MV-4-11 (cell line): ENCODE results near the gene GNB3.
A peak's percentile ranks its signal among the peaks of the same experiment; 100 is the strongest.

Experiments
- DNase-seq: peaks from one replicate; lab custom pipeline; 2025; lab: John Stamatoyannopoulos, UW

GNB3 gene

DNA sequence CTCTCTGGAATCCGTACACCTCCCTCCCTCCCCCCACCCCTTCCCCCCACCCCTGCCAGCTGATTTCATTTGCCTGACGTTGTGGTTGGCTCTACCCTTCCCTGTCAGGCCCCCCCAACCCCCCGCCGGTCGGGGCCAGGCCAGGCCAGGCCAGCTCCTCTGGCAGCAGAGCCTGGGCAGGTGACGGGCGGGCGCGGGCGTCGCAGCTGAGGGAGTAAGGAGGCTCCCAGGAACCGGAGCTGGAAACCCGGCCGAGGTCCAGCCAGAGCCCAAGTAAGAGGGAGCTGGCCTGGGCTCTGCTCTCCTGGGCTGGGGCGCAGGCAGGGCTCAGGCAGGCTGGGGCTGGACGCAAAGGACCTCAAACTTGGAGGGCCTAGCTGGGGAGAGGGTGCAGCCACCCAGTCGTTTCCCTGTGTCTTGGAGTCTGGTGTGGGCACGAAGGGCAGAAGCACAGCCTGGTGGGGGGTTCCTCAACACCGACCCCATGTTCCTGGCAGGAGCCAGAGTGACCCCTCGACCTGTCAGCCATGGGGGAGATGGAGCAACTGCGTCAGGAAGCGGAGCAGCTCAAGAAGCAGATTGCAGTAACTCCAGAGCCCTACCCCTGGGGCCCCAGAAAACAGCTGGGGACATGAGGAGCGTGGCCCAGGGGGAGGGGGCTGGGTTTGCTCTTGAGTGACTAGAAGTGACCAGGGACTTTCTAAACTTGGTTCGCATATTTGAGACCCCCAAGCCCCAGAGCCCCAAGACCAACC is at the start of gene GNB3:
TSS of gene GNB3 (plus strand) at position 165 of the 755 bp plus-strand sequence. CDS start at position 528, 363 bp downstream.
- DNase-seq = no peak

DNA sequence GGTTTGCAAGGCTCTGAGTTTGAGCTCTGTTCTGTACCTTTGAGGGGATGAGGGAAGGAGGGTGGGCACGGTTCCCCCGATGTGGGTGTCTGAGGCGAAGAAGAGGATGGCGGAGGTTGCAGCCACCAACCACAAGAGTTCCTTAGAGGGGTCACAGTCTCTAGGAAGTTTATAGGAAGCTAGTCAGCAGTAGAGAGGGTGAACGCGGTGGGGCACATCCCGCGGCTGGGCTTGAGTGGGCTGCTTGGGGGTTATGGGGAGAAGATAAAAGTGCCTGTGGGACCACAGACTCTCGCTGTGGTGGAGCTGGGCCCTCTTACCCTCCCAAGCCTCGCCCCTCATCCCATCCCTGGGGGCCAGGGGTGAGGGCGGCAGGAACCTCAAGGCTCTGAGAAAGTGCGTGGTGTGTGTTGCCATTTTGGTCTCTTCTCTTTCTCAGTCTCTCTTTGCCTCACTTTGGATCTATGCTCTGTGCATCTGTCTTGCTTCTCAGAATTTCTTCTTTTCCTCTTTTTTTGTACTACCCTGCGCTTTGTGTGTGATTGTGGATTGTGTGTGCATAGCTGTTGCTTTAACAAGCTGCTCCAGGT is 48.7 kb upstream of the GNB3 start:
- DNase-seq = peak; percentile 54

DNA sequence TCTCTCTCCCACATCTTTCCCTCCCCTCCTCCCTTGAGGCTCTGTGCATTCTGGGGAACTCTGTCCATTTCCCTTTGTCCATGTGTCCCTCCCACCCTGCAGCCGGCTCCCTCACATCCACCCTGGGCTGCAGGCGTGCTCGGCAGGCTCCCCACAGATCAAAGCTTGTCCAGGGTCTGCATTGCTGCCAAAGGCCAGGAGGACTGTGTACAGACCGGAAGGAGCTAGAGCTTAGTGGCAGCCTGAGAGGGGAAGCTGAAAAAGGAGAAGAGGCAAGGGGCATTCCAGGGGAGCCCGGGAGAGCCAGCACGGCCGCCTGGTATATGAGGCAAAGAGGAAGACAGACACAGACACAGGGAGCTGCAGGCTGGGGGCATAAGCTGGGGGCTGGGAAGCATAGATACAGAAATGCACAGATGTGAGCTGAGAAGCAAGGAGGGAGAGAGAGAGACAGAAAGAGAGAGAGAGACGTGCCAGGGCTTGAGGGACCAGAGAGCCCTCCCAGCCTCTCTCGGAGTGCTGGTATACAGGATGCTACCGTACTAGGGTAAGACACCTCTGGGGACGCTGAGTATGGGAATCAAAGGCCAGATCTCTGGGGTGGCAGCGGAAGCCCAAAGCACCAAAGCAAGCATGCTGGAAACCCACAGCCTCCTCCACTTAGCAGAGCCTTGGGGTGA is 48.1 kb upstream of the GNB3 start:
- DNase-seq = peak; percentile 85

DNA sequence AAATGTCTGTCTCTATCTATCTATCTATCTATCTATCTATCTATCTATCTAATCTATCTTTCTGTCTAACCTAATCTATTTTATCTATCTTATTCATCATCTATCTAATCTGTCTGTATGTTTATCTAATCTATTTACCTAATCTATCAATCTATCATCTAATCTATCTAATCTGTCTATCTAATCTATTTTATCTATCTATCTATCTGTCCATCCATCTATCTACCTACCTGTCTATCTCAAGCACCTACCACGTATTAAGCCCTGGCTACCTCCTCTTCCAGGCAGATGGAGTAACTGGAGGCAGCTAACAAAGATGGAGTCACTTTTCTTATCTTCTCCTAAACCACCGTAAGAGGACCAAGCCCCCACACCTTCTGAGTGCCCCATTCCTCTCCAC is 45.6 kb upstream of the GNB3 start:
- DNase-seq = no peak

DNA sequence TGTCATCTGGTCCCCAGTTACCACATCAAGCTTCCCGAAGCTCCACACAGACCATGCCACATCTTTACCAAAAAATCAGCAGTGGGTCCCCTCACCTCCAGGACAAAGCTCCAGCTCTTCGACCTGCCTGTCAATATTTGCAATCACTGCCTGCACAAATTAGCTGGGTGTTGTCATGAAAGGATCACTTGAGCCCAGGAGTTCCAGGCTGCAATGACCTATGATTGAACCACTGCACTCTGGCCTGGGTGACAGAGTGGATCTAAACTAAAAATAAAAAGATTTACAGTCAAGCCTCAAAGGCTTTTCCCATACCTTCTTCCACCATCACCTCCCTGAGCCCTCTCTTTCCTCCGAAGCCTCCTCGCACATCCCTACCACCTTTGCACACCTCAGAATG is 44.1 kb upstream of the GNB3 start:
- no peak for DNase-seq

DNA sequence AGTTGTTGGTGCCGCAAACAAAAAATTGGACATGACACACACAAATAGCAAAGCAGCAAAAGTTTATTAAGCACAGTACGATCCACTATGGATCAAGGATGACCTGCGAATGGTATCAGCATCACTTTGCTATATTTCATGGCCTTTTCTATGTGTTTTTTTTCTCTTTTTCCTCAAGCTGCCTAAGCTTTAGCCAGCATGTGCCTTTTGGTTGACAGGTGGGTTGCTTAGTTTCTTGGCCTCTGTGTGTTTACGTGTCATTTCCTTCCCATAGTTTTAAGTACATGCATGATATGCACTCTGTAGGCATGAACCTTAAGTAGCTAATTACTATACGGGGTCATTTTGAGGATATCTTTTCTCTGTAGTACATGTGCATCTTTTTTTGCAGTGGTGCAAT is 41.6 kb upstream of the GNB3 start:
- no peak for DNase-seq

DNA sequence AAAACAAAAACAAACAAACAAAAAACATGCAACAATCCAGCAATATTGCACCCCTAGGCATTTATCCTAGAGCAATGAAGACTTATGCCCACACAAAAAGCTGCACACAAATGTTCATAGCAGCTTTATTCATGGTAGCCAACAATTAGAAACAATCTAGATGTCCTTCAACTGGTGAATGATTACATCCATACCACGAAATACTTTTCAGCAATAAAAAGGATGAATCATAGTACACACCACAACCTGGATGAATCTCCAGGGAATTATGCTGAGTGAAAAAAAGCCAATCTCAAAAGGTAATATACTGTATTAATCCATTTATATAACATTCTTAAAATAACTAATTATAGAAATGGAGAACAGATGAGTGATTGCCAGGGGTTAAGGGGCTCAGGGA is 33.6 kb upstream of the GNB3 start:
- DNase-seq = no peak

DNA sequence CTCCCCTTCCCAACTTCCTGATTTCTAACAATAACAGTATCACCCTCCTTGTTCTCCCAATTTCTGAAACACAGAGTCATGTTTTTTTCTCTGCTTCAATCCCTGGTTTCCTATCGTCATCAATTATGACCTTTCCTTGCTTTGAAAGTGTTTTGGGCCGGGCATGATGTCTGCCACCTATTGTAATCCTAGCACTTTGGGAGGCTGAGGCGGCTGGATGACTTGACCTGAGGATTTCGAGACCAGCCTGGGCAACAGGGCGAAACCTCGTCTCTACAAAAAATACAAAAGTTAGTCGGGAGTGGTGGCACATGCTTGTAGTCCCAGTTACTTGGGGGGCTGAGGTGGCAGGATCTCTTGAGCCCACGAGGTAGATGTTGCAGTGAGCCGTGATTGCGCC is 31.7 kb upstream of the GNB3 start:
- no peak for DNase-seq

DNA sequence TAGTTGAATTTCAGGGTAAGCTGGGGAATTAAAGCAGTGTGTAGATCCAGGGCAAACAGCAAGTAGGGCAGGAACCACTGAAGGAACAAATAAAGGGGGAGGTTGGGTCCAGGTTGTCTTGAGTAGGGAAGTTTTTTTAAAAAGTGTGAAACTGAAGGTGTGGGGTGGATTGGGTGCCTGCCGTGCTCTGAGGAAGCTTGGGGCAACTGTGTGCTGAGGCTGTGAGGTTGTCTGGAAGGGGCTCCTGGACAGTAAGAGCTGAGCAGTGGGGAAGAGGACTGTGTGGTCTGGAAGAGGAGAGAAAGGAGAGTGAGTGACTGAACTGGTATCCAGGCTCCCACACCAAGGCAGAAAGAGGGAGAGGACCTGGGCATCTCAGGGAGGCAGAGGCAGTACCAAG is 30.0 kb upstream of the GNB3 start:
- no peak for DNase-seq

DNA sequence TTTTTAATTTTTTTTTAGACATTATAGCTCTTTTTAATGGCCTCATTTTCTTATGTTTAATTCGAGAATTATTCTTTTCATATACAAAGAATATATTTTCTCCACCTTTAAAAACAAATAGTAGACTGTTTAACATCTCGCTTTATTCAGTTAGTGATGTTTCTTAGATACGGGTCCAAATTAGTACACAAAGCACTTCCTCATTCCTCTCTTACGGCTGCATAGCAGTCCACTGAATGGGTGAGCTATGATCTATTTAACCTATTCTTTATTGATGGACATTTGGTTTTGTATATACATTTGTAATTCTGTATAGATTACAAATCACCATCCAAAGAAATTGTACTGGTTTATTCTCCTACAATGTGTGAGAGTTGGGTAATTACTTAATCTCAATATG is 27.4 kb upstream of the GNB3 start:
- DNase-seq = peak; percentile 25

DNA sequence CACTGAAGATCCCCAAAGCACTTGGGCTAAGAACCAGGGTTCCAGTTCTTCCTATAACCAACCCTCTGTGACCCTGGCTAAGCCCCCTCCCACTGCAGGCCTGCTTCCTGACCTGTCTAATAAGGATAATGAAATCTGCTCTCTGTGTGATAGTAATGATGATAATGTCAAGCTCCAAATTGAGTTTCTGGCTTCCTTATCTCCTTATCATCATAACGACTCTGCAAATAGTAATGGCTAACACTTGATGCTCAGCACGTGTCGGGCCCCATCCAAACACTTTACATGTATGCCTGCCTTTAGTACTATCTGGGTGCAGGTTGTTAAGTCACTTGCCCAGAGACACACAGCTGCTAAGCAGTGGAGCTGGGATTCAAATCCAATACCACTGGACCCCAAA is 24.1 kb upstream of the GNB3 start:
- no peak for DNase-seq

DNA sequence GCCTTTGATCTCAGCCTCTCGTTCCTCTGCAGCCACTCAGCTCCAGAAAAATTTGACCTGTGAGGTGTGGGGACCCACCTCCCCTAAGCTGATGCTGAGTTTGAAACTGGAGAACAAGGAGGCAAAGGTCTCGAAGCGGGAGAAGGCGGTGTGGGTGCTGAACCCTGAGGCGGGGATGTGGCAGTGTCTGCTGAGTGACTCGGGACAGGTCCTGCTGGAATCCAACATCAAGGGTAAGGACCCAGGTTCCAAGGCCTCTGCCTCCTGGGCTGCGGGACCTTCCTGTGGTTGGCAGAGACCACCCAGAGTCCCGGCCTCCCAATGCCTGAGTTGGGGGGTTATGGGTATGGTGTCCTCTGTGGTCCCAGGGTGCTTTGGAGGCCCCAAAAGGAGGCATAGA is 23.6 kb upstream of the GNB3 start:
- no peak for DNase-seq

DNA sequence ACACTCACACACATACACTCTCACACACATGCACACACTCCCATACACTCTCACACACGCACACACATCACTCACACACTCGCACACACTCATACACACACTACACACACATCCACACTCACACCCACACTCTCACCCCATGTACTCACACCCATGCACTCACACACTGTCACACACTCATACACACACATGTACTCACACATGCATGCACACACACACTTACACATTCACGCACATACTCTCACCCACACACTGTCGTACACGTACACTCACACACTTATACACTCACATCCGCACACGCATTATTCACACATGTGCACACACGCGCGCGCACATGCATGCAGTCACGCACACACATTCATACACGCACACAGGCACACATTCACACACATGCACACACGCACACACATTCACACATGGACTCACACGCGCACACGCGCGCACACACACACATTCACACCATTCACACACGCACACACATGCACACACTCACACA is 23.0 kb upstream of the GNB3 start:
- no peak for DNase-seq

DNA sequence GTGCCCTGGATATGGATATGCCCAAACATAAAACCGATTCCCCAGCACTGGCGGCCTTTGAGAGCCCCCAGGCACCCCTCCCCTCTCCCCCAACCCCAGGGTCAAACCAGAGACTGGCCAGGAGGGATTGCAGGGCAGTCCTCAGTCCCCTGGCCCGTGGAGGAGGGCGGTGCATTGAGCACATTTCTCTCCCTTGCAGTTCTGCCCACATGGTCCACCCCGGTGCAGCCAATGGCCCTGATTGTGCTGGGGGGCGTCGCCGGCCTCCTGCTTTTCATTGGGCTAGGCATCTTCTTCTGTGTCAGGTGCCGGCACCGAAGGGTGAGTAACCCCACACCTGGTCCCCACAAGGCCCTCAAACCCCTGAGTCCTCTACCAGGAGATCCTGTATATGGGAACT is 22.5 kb upstream of the GNB3 start:
- DNase-seq = no peak

DNA sequence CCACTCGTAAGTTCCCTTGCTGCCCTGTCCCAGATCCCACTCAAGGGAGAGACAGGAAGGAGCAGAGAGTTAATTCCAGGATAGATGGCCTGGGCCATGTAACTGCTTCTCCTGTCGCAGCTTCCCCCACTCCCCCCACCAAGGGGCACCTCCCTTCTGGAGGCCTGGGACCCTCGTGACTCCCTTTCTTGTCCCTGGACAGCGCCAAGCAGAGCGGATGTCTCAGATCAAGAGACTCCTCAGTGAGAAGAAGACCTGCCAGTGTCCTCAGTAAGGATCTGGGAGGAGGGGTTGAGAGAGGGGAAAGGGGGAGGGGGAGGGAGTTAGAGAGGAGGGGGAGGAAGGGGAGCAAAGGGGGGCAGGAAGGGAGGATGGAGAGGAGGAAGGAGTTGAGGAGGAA is 22.1 kb upstream of the GNB3 start:
- DNase-seq = no peak

DNA sequence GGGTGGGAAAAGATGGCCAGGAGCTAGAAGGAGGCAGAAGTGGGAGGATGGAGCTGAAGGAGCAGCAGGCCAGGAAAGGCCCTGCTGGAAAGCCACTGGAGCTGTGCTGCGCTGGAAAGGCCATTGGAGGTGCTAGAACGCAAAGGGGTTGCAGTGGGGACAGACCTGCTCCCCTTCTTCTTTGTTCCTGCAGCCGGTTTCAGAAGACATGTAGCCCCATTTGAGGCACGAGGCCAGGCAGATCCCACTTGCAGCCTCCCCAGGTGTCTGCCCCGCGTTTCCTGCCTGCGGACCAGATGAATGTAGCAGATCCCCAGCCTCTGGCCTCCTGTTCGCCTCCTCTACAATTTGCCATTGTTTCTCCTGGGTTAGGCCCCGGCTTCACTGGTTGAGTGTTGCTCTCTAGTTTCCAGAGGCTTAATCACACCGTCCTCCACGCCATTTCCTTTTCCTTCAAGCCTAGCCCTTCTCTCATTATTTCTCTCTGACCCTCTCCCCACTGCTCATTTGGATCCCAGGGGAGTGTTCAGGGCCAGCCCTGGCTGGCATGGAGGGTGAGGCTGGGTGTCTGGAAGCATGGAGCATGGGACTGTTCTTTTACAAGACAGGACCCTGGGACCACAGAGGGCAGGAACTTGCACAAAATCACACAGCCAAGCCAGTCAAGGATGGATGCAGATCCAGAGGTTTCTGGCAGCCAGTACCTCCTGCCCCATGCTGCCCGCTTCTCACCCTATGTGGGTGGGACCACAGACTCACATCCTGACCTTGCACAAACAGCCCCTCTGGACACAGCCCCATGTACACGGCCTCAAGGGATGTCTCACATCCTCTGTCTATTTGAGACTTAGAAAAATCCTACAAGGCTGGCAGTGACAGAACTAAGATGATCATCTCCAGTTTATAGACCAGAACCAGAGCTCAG is 21.4 kb upstream of the GNB3 start:
- no peak for DNase-seq

DNA sequence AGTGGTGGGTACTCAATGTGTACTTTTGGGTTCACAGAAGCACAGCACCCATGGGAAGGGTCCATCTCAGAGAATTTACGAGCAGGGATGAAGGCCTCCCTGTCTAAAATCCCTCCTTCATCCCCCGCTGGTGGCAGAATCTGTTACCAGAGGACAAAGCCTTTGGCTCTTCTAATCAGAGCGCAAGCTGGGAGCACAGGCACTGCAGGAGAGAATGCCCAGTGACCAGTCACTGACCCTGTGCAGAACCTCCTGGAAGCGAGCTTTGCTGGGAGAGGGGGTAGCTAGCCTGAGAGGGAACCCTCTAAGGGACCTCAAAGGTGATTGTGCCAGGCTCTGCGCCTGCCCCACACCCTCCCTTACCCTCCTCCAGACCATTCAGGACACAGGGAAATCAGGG is 20.6 kb upstream of the GNB3 start:
- no peak for DNase-seq

DNA sequence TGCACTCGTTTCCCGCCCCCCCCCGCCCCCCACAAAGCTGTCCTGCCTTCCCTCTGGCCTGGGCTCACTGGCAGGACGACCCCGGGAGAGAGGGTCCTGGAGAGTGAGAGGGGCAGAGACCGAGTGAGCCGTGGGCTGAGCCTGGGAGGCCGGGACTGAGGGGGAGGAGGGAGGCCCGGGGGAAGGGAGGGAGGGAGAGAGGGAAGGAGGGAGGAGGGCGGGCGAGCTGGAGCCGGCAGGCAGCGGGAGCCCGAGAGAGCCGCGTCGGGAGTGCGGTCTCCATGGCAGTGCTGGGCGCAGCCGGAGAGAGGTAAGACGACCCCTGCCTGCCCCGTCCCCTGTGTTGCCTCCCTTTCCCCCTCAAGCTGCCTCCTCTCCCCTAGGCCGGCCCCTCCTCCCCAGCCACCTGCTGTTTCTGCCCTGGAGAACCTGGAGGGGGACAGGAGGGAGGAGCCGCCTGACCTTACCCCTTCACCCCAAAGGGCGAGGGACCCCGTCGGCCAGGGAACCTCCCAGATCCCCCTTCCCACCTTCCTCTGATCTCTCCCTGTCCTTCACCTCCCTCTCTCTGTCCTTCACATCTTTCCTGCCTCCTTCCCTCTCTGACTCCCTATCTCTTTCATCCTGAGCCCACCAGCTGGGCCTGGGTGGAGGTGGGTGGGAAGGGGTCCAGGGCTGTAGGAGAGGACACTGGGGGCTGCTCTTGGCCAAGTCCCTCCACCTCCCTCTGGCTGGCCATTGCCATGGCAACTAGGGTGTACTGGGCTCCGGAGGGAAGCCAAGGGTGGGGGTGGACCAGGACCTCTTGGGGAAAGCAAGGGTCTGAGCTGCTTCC is 18.9 kb upstream of the GNB3 start, which contains the start of gene GPR162:
TSS of gene GPR162 (plus strand) at position 231 of the 835 bp plus-strand sequence. CDS start 2,078 bp downstream, outside the sequence.
- no peak for DNase-seq

DNA sequence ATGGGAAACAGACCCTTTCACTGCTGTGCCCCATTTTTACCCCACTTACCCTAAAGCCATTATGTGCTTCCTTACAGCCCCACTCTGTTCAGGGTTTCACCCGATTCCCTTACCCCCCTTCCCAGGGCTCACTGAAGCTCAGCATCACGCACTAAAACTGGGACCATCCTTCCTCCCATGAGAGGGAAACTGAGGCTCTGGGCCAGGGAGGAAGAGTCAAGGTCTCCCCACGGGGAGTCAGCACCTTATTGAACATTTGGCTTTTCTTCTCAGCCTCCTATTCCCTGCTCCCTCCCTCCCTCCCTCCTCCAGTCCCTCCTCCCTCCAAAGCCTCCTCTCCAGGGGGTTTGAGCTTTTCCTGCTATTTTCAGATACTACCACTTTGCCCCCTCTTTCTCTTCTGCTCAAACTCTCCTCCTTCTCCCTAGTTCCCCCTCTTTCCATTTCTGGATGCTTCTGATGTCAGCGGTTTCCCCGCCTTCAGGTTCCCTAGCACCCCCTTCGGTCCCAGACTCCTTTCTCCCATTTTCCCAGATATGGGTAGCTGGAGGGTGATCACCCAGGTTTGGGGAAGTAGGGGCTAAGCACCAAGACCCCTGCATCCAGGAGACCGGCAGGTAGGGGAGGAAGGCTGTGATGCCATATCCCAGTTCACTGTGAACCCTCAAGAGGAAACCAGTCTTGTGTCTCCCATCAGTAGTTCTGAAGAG is 18.1 kb upstream of the GNB3 start:
- DNase-seq = no peak
